SH-SY5Y (cell line): ENCODE measurements around the gene IFIH1.

ENCODE experiments used
- GATA2 ChIP-seq: IDR thresholded peaks from 2 replicates; pipeline ENCODE4 v1.6.1; 2011; ENCODE audit warnings: mild to moderate bottlenecking, low read depth, low read length
- GATA3 ChIP-seq: IDR thresholded peaks from 2 replicates; pipeline ENCODE4 v1.6.1; 2011; ENCODE audit warnings: low read depth, mild to moderate bottlenecking, low read length, moderate library complexity

IFIH1 gene

DNA sequence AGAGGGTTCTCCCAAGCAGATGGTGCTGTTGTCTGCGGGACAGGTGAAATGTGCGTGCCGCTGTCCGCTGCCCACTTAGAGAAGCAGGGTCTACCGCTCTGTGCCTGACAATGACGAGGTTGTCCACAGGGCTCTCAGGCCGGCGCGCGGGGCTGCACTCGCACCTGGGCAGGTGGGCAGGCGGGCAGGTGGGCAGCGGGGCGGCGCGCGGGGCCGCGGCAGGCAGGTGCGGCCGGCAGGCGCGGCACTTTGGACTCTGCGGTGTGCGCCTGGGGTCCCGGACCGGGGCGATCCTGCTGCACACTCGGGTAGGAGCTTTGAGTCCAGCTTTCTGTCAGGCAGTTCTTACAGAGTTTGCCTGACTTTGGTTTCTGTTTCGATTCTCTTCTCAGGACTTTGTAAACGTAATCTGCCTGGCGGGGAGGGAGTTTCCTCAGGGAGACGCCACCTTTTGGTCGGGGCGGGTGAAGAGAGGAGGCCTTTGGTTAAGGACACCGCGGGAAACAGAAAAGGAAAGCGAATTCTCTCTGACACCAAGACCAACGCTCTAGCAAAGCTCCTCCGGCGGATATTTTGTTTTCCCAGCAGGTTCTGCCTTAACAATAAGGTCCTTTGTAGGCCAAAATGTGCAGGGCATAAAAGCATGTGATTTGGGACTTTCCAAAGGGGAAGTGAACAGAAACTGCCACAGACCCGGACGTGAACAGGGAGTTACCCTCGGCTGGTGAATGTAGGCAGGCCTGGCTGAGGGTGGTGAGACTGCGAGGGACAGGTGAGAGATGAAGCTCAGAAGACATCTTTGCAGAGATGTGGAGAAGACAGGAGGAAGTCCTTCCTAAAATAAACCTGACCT is at the start of gene IFIH1:
Gene IFIH1, minus strand, starts transcription at position 357 of the 853 bp plus-strand sequence. CDS start 377 bp downstream, outside the sequence.
- TF ChIP-seq GATA2 = no peak
- no peak for TF ChIP-seq GATA3

DNA sequence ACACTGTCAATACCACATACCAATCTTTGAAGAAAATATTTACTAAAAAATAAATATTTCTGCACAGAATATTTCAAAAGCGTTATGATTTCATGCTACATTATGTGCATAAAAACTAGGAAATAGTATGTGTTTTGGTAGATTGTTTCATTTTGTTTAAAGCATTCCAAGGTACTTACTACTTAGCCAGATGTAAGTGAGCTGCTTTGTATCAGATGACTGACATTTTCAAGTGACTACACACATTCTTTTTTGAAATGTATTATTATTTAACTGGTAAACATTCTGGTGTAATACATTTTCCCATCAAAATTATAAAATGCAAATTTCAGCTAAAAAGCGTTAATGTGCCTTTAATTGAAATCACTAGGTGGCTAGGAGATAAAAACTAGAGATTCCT is 46.9 kb upstream of the IFIH1 start:
- TF ChIP-seq GATA3 = no peak
- no peak for TF ChIP-seq GATA2

DNA sequence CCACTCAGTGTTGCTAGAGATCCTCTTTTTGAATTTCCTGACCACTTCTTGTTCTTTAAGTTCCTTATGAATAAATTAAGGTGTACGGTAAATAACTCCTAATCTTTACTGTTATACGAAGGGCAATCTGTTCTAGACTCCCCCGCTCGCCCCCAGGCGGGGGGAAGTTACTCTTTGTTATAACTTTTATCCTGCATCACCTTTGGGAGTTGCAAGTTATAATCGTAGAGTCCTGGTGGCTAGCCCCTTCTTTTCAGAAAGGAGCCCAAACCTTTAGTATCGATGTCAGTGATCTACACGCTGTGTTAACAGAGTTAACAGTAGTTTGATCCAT is 26.1 kb upstream of the IFIH1 start:
- TF ChIP-seq GATA2 = no peak
- no peak for TF ChIP-seq GATA3

DNA sequence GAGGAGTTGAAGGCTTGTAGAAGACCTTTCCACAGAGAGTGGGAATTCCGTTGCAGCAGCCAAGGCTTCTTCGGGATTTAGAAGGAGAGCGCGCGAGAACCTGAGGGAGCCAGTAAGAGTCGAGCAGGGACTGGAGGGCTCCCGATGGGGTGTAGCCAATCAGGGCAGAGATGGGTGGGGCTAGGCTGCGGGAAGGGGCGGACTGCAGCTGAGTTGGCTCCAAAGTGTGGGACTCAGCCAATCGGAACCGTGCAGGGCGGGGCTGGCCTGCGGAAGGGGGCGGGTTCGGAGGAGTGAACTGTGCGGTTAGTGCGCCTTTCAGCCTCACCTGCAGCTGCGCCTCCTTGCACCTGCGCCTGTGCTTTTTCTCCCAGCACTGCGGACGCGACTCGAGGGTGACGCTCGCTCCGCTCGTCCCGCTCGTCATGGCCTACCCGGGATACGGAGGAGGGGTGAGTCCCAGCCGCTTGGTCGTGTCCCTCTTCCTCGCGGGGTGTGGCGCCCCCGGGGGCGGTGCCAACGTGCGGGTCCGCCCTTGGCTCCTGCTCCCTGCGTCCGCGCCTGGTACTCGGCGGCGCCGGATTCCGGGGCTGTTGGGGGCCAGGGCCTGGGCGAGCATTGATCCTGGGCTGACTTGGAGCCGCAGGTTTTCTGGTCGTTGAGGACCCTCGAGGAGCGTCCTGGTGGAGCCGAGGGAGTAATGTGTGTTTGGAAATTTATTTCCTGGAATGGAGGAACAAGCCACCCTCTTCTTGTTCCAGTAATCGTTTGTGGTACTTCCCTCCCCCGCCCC is 25.5 kb upstream of the IFIH1 start, which contains the start of gene GCA:
Gene GCA, plus strand, starts transcription at position 309 of the 793 bp plus-strand sequence. Its CDS starts 117 bp downstream, at position 426.
- TF ChIP-seq GATA3 (no peak), GATA2 (no peak)

DNA sequence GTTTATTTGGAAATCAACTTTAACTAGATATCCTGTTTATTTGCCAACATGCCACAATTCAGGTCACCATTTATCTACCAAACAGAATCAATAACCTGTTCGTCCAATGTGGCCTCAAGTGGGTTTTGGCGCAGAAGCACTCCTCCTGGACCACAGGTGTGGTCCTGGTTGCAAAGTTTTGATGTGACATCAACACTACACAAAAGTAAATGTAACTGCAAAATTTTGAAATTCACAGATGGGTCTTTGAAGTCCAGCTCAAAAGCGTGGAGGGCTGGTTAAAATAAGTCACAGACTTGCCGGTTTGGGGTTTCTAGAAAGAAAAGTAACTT is 25.0 kb upstream of the IFIH1 start:
- no peak for TF ChIP-seq GATA3
- TF ChIP-seq GATA2 = no peak

DNA sequence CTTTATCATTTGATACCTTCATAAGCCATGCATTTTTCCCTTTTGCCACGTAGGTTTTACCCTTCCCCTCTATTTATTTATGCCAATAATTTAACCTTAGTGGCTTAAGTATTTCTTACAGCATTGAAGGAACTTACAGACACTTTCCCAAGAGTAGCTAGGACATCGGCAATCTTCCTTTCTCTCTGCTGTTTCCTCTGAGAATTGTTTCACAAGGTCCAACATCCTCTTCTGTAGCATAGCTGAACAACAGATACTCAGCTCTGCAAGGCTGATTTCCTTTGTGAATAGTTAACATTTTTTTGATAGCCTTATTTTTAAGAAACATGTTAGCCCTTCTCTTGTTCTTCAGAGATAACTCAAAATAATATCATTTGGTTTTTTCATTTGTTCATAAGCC is 24.4 kb upstream of the IFIH1 start:
- TF ChIP-seq GATA2 (no peak), GATA3 (no peak)

DNA sequence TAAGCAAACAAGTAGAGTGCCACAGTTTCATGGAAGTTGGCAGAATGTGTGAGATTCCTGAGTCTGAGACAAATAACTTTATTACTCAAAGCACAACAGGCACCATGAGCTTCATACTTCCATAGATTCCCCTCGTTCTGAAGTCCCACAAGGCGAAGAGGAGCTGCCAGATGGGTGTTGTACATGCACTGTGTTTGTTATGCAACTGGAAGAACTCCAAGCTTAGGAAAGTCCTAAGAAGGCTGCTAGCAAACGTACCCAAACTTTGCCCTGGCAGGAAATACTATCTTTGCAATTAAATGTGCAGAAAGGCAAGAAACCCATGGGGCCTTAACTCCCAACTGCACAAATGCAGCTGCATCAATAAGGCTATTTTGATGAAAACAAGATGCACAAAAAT is 23.8 kb upstream of the IFIH1 start:
- TF ChIP-seq GATA2 (no peak), GATA3 (no peak)

DNA sequence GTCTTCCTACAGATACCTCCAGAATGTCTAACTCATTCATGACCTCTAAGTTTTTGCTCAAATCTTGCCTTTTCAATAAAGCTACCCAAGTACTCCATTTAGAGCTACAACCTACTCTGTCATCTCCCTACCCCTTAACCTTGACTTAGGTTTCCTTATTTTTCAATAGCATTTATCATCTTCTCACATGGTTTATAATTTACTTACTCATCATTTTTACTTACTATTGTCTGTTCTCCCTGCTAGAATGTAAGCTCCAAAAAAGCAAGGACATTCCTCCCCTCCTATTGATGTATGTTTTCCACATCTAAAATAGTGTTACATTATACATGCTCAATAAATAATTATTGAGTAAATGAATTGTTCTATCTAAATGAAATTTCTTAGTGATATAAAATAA is 22.3 kb upstream of the IFIH1 start:
- TF ChIP-seq GATA2 (no peak), GATA3 (no peak)

DNA sequence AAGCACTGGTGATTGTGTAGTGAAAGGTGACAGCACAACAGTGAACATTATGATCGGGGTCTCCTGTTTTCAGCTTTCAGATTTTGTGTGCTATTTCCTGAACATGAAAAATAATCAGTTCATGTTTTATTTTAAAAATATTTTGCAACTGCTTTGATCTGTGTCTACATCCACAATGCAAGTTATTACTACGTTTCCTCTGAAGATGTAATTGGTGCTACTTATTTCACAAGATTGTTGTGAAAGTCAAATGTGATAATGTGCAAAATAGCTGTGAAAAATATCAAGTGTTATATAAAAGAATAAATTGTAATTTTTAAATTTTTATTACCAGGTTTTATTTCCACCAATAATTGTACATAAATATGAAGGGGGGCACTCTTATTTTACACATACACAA is 19.4 kb upstream of the IFIH1 start:
- TF ChIP-seq GATA3 = no peak
- TF ChIP-seq GATA2 = no peak

DNA sequence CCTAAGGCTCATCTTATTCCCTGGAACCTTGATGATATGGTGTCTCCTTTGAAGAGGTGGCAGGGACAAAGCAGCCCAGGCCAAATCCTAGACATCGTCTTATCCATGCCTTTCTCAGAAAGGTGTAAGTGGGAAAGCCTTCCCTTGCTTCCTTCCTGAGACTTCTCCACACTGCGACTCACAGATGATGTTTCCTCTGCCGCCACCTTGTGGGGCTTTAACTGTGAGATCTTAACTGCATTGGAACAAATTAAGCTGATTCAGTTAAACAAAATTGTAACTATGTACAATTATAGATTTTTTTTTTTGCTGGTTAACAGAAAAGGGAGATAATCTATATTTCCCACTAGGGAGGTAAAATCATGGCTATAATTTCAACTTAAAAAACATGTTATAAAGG is 15.5 kb upstream of the IFIH1 start:
- TF ChIP-seq GATA3 = no peak
- TF ChIP-seq GATA2 = no peak

DNA sequence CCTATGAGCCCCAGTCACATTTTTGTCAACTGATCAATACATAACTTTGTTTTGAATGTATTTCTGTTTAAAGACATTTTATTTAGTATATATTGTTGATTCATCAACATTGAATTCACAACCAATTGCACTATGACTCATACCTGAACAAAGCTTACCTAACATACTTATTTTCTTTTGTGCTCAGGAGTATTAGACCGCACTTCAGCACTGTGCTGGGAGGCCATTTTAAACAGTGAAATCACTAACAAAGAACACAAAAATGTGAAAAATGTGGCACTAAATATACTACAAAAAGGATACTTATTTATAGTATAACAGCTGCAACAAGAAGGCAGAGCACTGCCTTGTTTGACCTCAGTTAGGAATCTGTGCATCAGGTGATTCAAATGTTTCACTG is 12.4 kb upstream of the IFIH1 start:
- no peak for TF ChIP-seq GATA3
- no peak for TF ChIP-seq GATA2

DNA sequence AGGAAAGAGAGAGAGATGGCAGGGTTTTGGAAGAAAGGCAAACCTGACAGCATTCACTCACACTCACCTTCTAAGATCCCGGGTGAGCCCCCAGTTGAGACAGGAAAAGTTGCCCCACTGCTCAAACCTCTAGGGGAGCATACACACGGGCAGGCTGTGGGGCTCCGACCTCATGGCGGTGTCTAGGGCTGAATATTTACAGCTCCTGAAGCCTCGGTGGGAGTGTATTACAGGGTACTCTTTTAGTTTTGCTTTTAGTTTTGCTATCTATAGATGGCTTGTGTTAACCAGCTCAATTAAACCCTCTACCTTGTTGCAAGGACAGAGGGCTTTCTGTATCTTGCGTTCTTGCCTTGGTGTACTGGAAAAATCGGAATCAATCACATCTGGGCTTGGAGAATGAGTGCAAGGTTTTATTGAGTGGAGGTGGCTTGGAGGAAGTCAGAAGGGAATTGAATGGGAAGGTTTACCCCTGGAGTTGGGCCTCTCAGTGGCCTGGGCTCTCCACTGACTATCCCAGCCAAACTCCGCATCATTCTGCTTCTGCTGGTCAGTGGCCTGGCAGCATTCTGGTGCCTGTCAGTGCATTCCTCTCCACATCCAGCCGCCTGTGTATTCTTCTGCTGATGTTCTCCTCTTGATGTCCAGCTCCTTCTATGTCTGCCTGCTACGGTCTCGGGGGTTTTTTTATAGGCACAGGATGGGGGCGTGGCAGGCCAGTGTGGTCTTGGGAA is 10.1 kb upstream of the IFIH1 start:
- TF ChIP-seq GATA3 (no peak), GATA2 (no peak)

DNA sequence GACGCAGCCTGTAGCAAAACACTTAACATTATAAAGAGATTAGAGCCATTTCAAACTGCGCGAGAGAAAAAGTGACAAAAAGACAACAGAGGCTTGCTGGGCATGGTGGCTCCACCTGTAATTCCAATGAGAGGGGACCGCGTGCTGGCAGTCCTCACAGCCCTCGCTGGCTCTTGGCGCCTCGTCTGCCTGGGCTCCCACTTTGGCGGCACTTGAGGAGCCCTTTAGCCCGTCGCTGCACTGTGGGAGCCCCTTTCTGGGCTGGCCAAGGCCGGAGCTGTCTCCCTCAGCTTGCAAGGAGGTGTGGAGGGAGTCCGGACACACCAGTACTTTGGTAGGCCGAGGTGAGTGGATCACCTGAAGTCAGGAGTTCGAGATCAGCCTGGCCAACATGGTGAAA is 9.3 kb upstream of the IFIH1 start:
- no peak for TF ChIP-seq GATA2
- no peak for TF ChIP-seq GATA3

DNA sequence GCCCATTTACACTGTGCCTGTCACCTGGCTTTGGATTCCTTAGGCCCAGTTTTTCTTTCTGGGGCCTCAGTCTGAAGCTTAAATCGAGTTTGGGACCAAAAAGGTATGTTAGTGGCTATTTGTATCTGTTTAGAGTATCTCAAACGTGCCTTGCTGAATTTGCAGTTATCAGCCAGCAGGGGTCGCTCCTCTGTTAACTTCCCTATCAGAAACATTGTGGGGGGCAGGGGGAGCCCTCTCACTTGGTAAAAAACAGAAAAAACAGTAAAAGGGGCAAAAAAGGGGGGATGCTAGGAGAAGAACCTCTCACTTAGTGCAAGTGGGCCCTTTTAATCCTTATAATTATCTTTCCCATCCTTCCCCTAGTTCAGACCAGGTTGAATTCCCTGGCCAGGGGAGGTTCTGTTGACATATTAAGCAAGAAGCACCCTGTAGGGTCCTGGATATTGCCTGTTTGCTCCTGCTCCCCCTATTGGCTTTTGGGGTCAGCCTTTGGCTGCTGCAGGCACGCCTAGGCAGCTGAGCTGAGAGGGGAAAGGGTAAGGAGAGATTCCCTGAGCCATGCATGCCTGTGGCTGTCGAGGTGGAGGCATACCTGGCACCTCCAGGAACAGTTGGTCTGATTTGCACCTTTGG is 8.8 kb upstream of the IFIH1 start:
- TF ChIP-seq GATA2 (no peak), GATA3 (no peak)

DNA sequence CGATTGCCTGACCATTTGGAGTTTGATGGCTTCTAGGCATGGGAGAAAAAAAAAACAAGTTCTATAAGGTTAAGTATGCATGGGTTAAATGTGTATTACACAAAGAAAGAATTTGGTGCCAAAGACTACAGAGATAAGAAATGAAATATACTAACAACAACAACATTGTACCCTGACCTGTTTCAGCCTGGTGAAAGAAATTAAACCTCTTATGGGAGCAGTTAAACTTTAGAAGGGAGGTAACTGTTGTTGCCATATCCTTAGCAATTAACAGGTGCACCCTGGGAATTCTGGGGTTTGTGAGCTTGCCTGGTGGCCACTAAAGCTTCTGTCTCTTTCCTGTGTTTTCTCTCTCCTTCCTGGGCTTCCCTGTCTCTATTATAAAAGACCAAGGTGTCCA is 6.5 kb upstream of the IFIH1 start:
- TF ChIP-seq GATA2 (no peak), GATA3 (no peak)

DNA sequence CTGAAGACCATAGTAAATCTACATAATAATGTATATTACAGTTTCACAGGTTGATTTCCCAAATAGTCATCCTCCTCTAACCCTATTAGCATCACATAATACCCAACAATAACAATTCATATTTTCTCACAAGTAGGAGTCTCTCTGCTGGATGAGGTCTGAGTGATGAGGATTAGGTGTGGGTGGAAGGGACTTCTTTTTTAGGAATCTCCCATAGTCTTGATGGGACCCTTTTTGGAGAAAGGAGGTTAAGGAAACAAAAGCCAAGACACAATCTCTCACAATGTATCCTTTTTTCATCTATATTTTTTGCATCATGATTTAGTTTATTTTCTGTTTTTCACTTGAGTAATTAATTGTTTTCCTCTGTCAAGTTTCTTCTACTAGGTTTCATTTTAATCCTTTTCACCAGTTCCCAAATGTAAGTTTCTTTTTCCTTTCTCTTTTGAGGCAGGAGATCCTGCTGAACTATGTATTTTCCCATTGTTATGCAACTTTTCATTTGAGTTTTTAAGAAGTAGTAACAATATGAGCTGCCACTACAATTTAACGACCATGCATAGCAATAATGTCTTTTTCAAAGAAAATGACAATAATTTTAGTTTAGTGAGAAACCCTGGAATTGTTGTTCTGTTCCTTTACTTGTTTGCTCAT is 2.5 kb upstream of the IFIH1 start:
- TF ChIP-seq GATA3 (no peak), GATA2 (no peak)
